ENCODE measurements around the gene DGKG. TPM values are rescaled to one million over a fixed set of nuclear protein-coding genes. Genes with fewer than 3 reads are reported as not detected.

Gene DGKG
- total RNA-seq, 6 experiments from 2014 or later, result 1.5 to 3.6 (median 2.0) TPM

GRCh38 chr3:186144257-186144656 is 217.8 kb downstream of the DGKG start:
- DNase-seq (no peak), ATAC-seq (no peak)
- Histone ChIP-seq H3K36me3 (no peaks in the 10 kb centered on the region), H3K4me3 (no peak overlapping the region), H3K9me3 (no peaks in the 10 kb centered on the region), H3K4me1 (no peaks in the 10 kb centered on the region), H3K27ac (no peak overlapping the region), H3K27me3 (no peaks in the 10 kb centered on the region)
- 87% methylated on average over 4 of the region's 5 CpGs for WGBS (ENCODE audit: insufficient coverage, low coverage, low lambda C conversion rate, missing lambda C conversion rate)
- intact Hi-C loops (cut with DNase I), result no loop called here
- no peak for TF ChIP-seq CTCF (IDR thresholded peaks at IDR 0.05)
- TF ChIP-seq POLR2A (IDR thresholded peaks at IDR 0.05), result no peak

GRCh38 chr3:186143250-186143649 is 218.8 kb downstream of the DGKG start:
- intact Hi-C loops (cut with DNase I), result no loop called here
- Histone ChIP-seq H3K4me1 (no peaks in the 10 kb centered on the region), H3K27me3 (no peaks in the 10 kb centered on the region), H3K27ac (no peak overlapping the region), H3K9me3 (no peaks in the 10 kb centered on the region), H3K36me3 (no peaks in the 10 kb centered on the region), H3K4me3 (no peak overlapping the region)
- WGBS (ENCODE audit: insufficient coverage, low coverage, low lambda C conversion rate, missing lambda C conversion rate), result 25% methylated on average over 1 of the region's 1 CpG
- DNase-seq (no peak), ATAC-seq (no peak)
- TF ChIP-seq CTCF (IDR thresholded peaks at IDR 0.05) (no peak), POLR2A (IDR thresholded peaks at IDR 0.05) (no peak)

GRCh38 chr3:186142393-186142932 is 219.6 kb downstream of the DGKG start:
- DNase-seq (no peak), ATAC-seq (no peak)
- Histone ChIP-seq H3K4me3 (no peak overlapping the region), H3K27me3 (no peaks in the 10 kb centered on the region), H3K27ac (no peak overlapping the region), H3K36me3 (no peaks in the 10 kb centered on the region), H3K9me3 (no peaks in the 10 kb centered on the region), H3K4me1 (no peaks in the 10 kb centered on the region)
- intact Hi-C loops (cut with DNase I), result no loop called here
- TF ChIP-seq POLR2A (IDR thresholded peaks at IDR 0.05) (no peak), CTCF (IDR thresholded peaks at IDR 0.05) (no peak)

- 88% methylated on average over 1 of the region's 2 CpGs for WGBS (ENCODE audit: insufficient coverage, low coverage, low lambda C conversion rate, missing lambda C conversion rate)
- H3K27ac ChIP-seq, result no peak overlapping the region
- intact Hi-C loops (cut with DNase I), result no loop called here
- H3K27me3 ChIP-seq, result no peaks in the 10 kb centered on the region
- no peaks in the 10 kb centered on the region for H3K36me3 ChIP-seq
- no peaks in the 10 kb centered on the region for H3K9me3 ChIP-seq
- no peak overlapping the region for H3K4me3 ChIP-seq
- ATAC-seq, result no peak
- no peak for TF ChIP-seq POLR2A (IDR thresholded peaks at IDR 0.05)
- no peak for TF ChIP-seq CTCF (IDR thresholded peaks at IDR 0.05)
- no peak for DNase-seq
- H3K4me1 ChIP-seq, result no peaks in the 10 kb centered on the region
Observed at GRCh38 chr3:186141790-186142189, 220.2 kb downstream of the DGKG start.

Measured in right lobe of liver (tissue), 6 donors.